Astrocyte of the spinal cord (primary cell): ENCODE data around the gene NDUFS6.

ENCODE experiments used
- DNase-seq: peaks from one replicate; pipeline ENCODE4 v3.0.0; 2011; ENCODE audit warnings: low read depth, low spot score
- H3K4me3 ChIP-seq: 2 replicates; pipeline ENCODE4 v1.5.1; 2011; ENCODE audit warnings: low read depth, mild to moderate bottlenecking, low read length, moderate library complexity
- in situ Hi-C: cut with HindIII; loops from 2 replicates; pipeline ENCODE4 v1.10.0; 2017; ENCODE audit warnings: low sequenced_read_pairs
- TF ChIP-seq, protein P1 (sequence below): IDR thresholded peaks from 2 replicates; pipeline ENCODE4 v1.5.1; 2012; ENCODE audit warnings: low read depth, mild to moderate bottlenecking, low read length, inconsistent platforms

Gene NDUFS6

DNA sequence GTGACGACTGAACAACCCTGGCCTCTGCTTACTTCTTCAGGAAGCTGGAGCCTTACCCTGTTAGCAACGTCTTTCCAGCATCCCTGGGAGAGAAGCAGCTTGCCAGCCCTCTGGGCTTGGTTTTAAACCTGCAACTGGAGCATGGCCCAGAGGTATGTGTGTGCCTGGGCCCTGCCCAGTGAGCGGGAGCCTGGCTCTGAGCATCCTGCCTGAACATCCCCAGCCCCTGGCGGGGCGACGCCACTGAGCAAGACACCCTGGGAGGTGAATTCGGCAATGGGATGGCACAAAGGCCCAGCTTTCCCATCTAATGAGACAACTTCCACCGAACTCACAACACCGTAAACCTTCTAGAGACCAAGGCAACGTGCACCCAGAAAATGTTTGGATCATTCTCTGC, 57.9 kb downstream of the NDUFS6 start:
- TF ChIP-seq, protein P1, sequence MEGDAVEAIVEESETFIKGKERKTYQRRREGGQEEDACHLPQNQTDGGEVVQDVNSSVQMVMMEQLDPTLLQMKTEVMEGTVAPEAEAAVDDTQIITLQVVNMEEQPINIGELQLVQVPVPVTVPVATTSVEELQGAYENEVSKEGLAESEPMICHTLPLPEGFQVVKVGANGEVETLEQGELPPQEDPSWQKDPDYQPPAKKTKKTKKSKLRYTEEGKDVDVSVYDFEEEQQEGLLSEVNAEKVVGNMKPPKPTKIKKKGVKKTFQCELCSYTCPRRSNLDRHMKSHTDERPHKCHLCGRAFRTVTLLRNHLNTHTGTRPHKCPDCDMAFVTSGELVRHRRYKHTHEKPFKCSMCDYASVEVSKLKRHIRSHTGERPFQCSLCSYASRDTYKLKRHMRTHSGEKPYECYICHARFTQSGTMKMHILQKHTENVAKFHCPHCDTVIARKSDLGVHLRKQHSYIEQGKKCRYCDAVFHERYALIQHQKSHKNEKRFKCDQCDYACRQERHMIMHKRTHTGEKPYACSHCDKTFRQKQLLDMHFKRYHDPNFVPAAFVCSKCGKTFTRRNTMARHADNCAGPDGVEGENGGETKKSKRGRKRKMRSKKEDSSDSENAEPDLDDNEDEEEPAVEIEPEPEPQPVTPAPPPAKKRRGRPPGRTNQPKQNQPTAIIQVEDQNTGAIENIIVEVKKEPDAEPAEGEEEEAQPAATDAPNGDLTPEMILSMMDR, result no peak
- in situ Hi-C loops, result no loop called here
- DNase-seq, result no peak
- H3K4me3 ChIP-seq, result no peak overlapping the region

DNA sequence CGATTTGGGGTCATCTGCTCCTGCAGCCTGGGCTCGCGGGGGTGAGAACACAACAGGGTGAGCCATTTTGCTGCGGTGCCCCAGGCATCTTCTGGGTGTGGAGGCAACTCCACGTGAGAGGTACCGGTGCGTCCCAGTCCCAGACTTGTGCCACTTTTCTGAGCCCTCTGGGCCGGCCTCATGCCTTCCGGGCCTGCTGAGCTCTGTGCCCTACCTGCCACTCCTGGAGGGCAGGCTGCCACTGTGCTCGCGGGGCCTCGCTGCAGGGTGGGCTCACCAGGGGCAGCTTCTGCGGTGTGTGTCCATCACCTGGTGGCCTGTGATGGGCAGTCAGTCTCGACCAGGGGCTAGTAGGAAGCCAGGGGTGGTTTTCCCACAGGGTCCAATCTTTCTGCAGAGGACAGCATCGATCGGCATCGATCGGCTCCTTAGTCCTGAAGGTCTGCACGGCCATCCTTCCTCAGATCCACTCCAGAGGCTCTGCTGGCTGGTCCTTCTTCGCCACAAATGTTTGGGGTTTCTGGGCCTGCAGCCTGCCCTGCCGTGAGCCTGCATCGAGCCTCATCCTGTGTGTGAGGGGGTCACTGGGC, 58.9 kb downstream of the NDUFS6 start:
- in situ Hi-C loops, result no loop called here
- TF ChIP-seq, protein P1, result no peak
- no peak overlapping the region for H3K4me3 ChIP-seq
- no peak for DNase-seq

DNA sequence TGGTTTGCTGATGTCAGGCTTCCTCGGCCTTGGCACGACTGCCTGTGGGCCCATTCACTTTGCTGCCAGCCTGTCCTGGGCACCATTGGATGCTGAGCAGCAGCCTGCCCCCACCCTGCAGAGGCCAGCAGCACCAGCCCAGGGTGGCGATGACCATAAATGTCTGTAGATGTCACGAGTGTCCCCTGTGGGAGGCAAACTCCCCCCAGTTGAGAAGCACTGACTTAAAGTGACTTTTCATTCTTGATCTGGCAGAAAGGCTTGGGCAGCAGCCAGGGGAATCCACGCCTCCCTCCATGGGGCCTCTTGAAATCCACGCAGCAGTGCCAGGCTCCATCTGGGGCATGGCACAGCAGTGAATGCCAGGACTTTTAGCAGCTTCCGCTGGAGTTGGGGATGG, 59.7 kb downstream of the NDUFS6 start:
- TF ChIP-seq, protein P1, result no peak
- H3K4me3 ChIP-seq, result no peak overlapping the region
- DNase-seq, result no peak
- in situ Hi-C loops, result no loop called here

DNA sequence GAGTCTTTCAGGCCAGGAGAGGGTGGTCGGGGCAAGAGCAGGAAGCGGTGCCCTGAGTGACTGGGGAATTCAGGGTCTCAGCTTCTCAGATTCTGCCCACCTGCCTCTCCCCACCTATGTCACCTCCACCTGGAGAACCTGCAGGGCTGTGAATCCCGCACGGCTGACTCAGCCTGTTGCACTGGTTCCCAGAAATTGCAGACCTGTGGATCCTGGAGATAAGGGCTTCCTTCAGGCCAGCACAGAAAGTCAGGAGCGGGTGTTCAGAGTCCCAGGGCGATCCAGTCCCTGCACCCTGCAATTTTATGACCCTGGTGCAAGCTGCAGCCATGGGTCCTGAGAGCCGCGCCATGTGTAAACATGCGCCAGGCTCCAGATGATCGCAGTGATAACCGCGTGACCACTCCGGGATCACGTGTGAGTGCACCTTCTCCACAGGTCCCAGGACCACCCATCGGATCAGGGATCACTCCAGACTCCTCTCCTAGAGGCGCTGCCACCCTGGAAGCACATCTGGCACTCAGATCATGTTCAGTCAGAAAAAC, 63.8 kb downstream of the NDUFS6 start:
- in situ Hi-C loops, result no loop called here
- H3K4me3 ChIP-seq, result no peak overlapping the region
- no peak for DNase-seq
- TF ChIP-seq, protein P1, result no peak

DNA sequence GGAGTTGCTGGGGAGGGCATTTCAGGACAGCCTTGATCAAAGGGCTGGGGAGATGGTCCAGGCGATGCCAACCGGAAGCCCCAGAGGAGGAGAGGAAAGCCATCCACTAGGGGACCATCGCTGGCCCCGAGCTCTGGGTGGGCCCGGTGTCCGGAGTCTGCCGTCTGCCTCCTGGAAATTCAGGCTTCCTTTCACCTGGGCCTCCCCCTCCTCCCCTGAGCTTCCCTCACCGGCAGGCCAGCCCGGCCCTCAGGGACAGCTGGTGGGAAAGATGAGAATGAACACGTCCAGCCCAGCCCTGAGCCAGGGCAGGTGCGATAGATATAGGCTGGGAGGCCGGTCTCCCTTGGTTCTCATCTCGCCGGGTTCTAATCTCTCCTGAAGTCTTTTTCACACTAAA, 64.3 kb downstream of the NDUFS6 start:
- in situ Hi-C loops, result no loop called here
- no peak overlapping the region for H3K4me3 ChIP-seq
- TF ChIP-seq, protein P1, result no peak
- no peak for DNase-seq
